ENCODE measurements around the gene UVRAG. TPM values are rescaled to one million over a fixed set of nuclear protein-coding genes. Genes with fewer than 3 reads are reported as not detected.

The UVRAG gene
- total and polyA plus RNA-seq, 2 of the 13 experiments (the other 11 are each of a cell fraction or from before 2014, with no cell fraction given): 9.7 to 17.3 TPM

DNA sequence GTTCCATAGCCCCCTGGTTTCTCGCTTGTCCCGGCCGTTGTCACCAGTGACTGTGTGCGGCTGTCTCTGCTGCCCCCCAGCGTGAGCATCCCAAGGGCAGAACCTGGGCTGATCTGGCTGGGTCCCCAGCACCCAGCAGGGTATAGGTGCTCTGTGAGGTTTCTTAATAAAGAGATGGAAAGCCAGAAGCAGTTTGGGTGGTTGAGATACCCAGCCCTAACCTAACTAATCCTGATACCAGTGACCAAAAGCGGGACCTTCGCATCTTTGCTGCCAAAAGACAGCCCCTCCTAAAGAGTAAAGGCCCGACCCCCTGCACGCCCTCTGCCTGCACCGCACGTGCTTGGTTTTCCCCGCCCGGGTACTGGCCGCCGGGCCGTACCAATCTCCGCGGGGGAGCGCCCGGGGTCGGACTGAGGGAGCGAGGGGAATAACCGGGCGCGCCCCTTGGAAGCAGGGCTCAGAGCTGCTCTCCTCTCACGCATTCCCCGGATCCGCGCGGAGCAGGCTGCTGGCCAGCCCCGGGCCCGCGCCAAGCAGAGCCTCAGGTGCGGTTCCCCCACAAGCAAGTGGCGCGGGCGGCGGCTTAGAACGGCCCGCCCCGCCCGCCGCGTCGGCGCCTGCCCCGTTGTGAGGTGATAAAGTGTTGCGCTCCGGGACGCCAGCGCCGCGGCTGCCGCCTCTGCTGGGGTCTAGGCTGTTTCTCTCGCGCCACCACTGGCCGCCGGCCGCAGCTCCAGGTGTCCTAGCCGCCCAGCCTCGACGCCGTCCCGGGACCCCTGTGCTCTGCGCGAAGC is 46.7 kb upstream of the UVRAG start, which contains the start of gene DGAT2 (continued):
- TF ChIP-seq, protein P1, sequence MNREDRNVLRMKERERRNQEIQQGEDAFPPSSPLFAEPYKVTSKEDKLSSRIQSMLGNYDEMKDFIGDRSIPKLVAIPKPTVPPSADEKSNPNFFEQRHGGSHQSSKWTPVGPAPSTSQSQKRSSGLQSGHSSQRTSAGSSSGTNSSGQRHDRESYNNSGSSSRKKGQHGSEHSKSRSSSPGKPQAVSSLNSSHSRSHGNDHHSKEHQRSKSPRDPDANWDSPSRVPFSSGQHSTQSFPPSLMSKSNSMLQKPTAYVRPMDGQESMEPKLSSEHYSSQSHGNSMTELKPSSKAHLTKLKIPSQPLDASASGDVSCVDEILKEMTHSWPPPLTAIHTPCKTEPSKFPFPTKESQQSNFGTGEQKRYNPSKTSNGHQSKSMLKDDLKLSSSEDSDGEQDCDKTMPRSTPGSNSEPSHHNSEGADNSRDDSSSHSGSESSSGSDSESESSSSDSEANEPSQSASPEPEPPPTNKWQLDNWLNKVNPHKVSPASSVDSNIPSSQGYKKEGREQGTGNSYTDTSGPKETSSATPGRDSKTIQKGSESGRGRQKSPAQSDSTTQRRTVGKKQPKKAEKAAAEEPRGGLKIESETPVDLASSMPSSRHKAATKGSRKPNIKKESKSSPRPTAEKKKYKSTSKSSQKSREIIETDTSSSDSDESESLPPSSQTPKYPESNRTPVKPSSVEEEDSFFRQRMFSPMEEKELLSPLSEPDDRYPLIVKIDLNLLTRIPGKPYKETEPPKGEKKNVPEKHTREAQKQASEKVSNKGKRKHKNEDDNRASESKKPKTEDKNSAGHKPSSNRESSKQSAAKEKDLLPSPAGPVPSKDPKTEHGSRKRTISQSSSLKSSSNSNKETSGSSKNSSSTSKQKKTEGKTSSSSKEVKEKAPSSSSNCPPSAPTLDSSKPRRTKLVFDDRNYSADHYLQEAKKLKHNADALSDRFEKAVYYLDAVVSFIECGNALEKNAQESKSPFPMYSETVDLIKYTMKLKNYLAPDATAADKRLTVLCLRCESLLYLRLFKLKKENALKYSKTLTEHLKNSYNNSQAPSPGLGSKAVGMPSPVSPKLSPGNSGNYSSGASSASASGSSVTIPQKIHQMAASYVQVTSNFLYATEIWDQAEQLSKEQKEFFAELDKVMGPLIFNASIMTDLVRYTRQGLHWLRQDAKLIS (CRISPR knock-in tag; IDR thresholded peaks at IDR 0.05): 0 out of 2 replicates have a peak, but pooled peaks have one; percentile 36
- TF ChIP-seq XBP1 (CRISPR knock-in tag; IDR thresholded peaks at IDR 0.05) (no peak), NR2F6 (IDR thresholded peaks at IDR 0.05) (no peak; the same call in 1 of the 2 replicates), NR2F6 (CRISPR knock-in tag; IDR thresholded peaks at IDR 0.05) (0 out of 2 replicates have a peak, but pooled peaks have one; percentile 4), ZNF7 (CRISPR knock-in tag; IDR thresholded peaks at IDR 0.05) (no peak), RAD51 (IDR thresholded peaks at IDR 0.05; ENCODE audit: borderline replicate concordance) (no peak), PLRG1 (conservative IDR thresholded peaks at IDR 0.05) (no peak), ZNF878 (CRISPR knock-in tag; IDR thresholded peaks at IDR 0.05) (peak; percentile 86), TCF7 (IDR thresholded peaks at IDR 0.05; ENCODE audit: low read depth) (no peak), REXO4 (CRISPR knock-in tag; IDR thresholded peaks at IDR 0.05; ENCODE audit: borderline replicate concordance) (no peak), ZNF230 (CRISPR knock-in tag; IDR thresholded peaks at IDR 0.05) (no peak; the same call in 1 of the 2 replicates), ZMYM4 (CRISPR knock-in tag; IDR thresholded peaks at IDR 0.05) (no peak; the same call in 1 of the 2 replicates), HOXD1 (CRISPR knock-in tag; IDR thresholded peaks at IDR 0.05) (no peak; the same call in 1 of the 2 replicates)
- TF ChIP-seq, protein P2, sequence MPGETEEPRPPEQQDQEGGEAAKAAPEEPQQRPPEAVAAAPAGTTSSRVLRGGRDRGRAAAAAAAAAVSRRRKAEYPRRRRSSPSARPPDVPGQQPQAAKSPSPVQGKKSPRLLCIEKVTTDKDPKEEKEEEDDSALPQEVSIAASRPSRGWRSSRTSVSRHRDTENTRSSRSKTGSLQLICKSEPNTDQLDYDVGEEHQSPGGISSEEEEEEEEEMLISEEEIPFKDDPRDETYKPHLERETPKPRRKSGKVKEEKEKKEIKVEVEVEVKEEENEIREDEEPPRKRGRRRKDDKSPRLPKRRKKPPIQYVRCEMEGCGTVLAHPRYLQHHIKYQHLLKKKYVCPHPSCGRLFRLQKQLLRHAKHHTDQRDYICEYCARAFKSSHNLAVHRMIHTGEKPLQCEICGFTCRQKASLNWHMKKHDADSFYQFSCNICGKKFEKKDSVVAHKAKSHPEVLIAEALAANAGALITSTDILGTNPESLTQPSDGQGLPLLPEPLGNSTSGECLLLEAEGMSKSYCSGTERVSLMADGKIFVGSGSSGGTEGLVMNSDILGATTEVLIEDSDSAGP (CRISPR knock-in tag; IDR thresholded peaks at IDR 0.05; ENCODE audit: borderline replicate concordance): peak; percentile 87
- TF ChIP-seq, protein P3, sequence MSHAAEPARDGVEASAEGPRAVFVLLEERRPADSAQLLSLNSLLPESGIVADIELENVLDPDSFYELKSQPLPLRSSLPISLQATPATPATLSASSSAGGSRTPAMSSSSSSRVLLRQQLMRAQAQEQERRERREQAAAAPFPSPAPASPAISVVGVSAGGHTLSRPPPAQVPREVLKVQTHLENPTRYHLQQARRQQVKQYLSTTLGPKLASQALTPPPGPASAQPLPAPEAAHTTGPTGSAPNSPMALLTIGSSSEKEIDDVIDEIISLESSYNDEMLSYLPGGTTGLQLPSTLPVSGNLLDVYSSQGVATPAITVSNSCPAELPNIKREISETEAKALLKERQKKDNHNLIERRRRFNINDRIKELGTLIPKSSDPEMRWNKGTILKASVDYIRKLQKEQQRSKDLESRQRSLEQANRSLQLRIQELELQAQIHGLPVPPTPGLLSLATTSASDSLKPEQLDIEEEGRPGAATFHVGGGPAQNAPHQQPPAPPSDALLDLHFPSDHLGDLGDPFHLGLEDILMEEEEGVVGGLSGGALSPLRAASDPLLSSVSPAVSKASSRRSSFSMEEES (CRISPR knock-in tag; IDR thresholded peaks at IDR 0.05): no peak
- TF ChIP-seq, protein P4, sequence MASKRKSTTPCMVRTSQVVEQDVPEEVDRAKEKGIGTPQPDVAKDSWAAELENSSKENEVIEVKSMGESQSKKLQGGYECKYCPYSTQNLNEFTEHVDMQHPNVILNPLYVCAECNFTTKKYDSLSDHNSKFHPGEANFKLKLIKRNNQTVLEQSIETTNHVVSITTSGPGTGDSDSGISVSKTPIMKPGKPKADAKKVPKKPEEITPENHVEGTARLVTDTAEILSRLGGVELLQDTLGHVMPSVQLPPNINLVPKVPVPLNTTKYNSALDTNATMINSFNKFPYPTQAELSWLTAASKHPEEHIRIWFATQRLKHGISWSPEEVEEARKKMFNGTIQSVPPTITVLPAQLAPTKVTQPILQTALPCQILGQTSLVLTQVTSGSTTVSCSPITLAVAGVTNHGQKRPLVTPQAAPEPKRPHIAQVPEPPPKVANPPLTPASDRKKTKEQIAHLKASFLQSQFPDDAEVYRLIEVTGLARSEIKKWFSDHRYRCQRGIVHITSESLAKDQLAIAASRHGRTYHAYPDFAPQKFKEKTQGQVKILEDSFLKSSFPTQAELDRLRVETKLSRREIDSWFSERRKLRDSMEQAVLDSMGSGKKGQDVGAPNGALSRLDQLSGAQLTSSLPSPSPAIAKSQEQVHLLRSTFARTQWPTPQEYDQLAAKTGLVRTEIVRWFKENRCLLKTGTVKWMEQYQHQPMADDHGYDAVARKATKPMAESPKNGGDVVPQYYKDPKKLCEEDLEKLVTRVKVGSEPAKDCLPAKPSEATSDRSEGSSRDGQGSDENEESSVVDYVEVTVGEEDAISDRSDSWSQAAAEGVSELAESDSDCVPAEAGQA (IDR thresholded peaks at IDR 0.05; ENCODE audit: low read depth): no peak
- TF ChIP-seq, protein P4 (CRISPR knock-in tag; IDR thresholded peaks at IDR 0.05; ENCODE audit: borderline replicate concordance): no peak

Measured in HepG2 (cell line).